Suprapubic skin (tissue), 4 donors: ENCODE data around the gene ADAMTS16.

Source experiments
- POLR2A ChIP-seq, 2 donors: fragments of 450-650 bp; IDR thresholded peaks; one replicate each; pipeline ENCODE4 v1.6.1; 2017; ENCODE audit warnings: antibody characterized with exemption in 2 of 2, mild to moderate bottlenecking in 2 of 2, moderate library complexity in 2 of 2
- POLR2AphosphoS5 ChIP-seq, 3 donors: sonication (generic); formaldehyde crosslinking; IDR thresholded peaks; one replicate each; pipeline ENCODE4 v1.6.1; 2017; ENCODE audit warnings: antibody characterized with exemption in 3 of 3
- TF ChIP-seq, protein P1 (sequence below), 2 donors: fragments of 200-600 bp in 1 of 2; fragments of 450-650 bp in 1 of 2; sonication (generic) in 1 of 2; IDR thresholded peaks; one replicate each; pipeline ENCODE4 v1.5.1; 2016 to 2019; ENCODE audit warnings: antibody characterized with exemption in 2 of 2, mild to moderate bottlenecking in 1 of 2, moderate library complexity in 1 of 2

- TF ChIP-seq, protein P1, sequence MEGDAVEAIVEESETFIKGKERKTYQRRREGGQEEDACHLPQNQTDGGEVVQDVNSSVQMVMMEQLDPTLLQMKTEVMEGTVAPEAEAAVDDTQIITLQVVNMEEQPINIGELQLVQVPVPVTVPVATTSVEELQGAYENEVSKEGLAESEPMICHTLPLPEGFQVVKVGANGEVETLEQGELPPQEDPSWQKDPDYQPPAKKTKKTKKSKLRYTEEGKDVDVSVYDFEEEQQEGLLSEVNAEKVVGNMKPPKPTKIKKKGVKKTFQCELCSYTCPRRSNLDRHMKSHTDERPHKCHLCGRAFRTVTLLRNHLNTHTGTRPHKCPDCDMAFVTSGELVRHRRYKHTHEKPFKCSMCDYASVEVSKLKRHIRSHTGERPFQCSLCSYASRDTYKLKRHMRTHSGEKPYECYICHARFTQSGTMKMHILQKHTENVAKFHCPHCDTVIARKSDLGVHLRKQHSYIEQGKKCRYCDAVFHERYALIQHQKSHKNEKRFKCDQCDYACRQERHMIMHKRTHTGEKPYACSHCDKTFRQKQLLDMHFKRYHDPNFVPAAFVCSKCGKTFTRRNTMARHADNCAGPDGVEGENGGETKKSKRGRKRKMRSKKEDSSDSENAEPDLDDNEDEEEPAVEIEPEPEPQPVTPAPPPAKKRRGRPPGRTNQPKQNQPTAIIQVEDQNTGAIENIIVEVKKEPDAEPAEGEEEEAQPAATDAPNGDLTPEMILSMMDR (IDR thresholded peaks at IDR 0.05), result no peak
- TF ChIP-seq POLR2A (IDR thresholded peaks at IDR 0.05), result no peak
- TF ChIP-seq POLR2AphosphoS5 (IDR thresholded peaks at IDR 0.05), result no peak
Observed at GRCh38 chr5:5218396-5218795, 78.3 kb downstream of the ADAMTS16 start.
